Loucy (cell line): Measurements from ENCODE around the gene AKAP6.

Experiments
- H2AFZ ChIP-seq: fragments of 200-600 bp; sonication (generic); 2 replicates; pipeline ENCODE4 v1.6.0; 2016; ENCODE audit warnings: antibody characterized with exemption, mild to moderate bottlenecking, low read length, moderate library complexity
- H3F3A ChIP-seq: fragments of 200-600 bp; 2 replicates; pipeline ENCODE4 v1.6.0; 2016; ENCODE audit warnings: antibody characterized with exemption, low read depth, mild to moderate bottlenecking
- H3K27me3 ChIP-seq: fragments of 200-600 bp; sonication (generic); 2 replicates; pipeline ENCODE4 v1.6.1; 2014; ENCODE audit warnings: low read length, mild to moderate bottlenecking; ENCODE audit not compliant: insufficient read depth, poor library complexity, severe bottlenecking
- H3K36me3 ChIP-seq: fragments of 200-600 bp; sonication (generic); 2 replicates; pipeline ENCODE4 v1.6.1; 2016; ENCODE audit warnings: low read length; ENCODE audit not compliant: insufficient read depth
- H3K4me1 ChIP-seq: fragments of 200-600 bp; sonication (generic); 2 replicates; pipeline ENCODE4 v1.5.1; 2014; ENCODE audit warnings: low read length, mild to moderate bottlenecking; ENCODE audit not compliant: insufficient read depth, poor library complexity, severe bottlenecking
- H3K4me2 ChIP-seq: fragments of 200-600 bp; sonication (generic); 2 replicates; pipeline ENCODE4 v1.6.0; 2014; ENCODE audit warnings: antibody characterized with exemption, low read length, low read depth, mild to moderate bottlenecking; ENCODE audit not compliant: poor library complexity, severe bottlenecking
- H3K4me3 ChIP-seq: fragments of 200-600 bp; sonication (generic); 2 replicates; pipeline ENCODE4 v1.5.1; 2014; ENCODE audit warnings: low read length, mild to moderate bottlenecking, mixed read lengths; ENCODE audit not compliant: poor library complexity, severe bottlenecking
- H3K79me2 ChIP-seq: fragments of 200-600 bp; sonication (generic); 2 replicates; pipeline ENCODE4 v1.6.1; 2014; ENCODE audit warnings: low read length; ENCODE audit not compliant: insufficient read depth
- H3K9ac ChIP-seq: fragments of 200-600 bp; sonication (generic); 2 replicates; pipeline ENCODE4 v1.6.0; 2014; ENCODE audit warnings: mild to moderate bottlenecking, low read depth, low read length, moderate library complexity; ENCODE audit not compliant: poor library complexity, severe bottlenecking
- H3K9me2 ChIP-seq: fragments of 200-600 bp; sonication (generic); replicated peaks from 2 replicates; pipeline ENCODE4 v1.6.1; 2016; ENCODE audit warnings: low read depth, low read length, mixed read lengths
- H3K9me3 ChIP-seq: fragments of 200-600 bp; sonication (generic); 2 replicates; pipeline ENCODE4 v1.6.1; 2014; ENCODE audit warnings: mild to moderate bottlenecking, antibody characterized with exemption, low read length, low read depth; ENCODE audit not compliant: insufficient read depth
- H4K20me1 ChIP-seq: fragments of 200-600 bp; sonication (generic); 2 replicates; pipeline ENCODE4 v1.6.0; 2014; ENCODE audit warnings: antibody characterized with exemption, low read length, mild to moderate bottlenecking; ENCODE audit not compliant: insufficient read depth, poor library complexity, severe bottlenecking
- EZH2phosphoT487 ChIP-seq: fragments of 200-600 bp; IDR thresholded peaks from 2 replicates; pipeline ENCODE4 v1.6.1; 2018; ENCODE audit warnings: antibody characterized with exemption, mild to moderate bottlenecking, moderate library complexity, borderline replicate concordance
- TF ChIP-seq, protein P1 (sequence below): fragments of 200-600 bp; sonication (generic); conservative IDR thresholded peaks from 2 replicates; pipeline ENCODE4 v1.5.1; 2014; ENCODE audit warnings: mild to moderate bottlenecking, antibody characterized with exemption, low read length

Gene AKAP6

GRCh38 chr14:32354716-32355115 lies 25.6 kb downstream of the AKAP6 start:
- no peak overlapping the region for H2AFZ ChIP-seq
- H3F3A ChIP-seq: no peaks in the 10 kb centered on the region
- no peak overlapping the region for H3K4me3 ChIP-seq
- H3K9ac ChIP-seq: no peak overlapping the region
- no peak overlapping the region for H3K4me2 ChIP-seq
- no peaks in the 10 kb centered on the region for H3K4me1 ChIP-seq
- no peaks in the 10 kb centered on the region for H3K9me3 ChIP-seq
- no peaks in the 10 kb centered on the region for H3K27me3 ChIP-seq
- no peaks in the 10 kb centered on the region for H4K20me1 ChIP-seq
- no peak for TF ChIP-seq EZH2phosphoT487
- TF ChIP-seq, protein P1, sequence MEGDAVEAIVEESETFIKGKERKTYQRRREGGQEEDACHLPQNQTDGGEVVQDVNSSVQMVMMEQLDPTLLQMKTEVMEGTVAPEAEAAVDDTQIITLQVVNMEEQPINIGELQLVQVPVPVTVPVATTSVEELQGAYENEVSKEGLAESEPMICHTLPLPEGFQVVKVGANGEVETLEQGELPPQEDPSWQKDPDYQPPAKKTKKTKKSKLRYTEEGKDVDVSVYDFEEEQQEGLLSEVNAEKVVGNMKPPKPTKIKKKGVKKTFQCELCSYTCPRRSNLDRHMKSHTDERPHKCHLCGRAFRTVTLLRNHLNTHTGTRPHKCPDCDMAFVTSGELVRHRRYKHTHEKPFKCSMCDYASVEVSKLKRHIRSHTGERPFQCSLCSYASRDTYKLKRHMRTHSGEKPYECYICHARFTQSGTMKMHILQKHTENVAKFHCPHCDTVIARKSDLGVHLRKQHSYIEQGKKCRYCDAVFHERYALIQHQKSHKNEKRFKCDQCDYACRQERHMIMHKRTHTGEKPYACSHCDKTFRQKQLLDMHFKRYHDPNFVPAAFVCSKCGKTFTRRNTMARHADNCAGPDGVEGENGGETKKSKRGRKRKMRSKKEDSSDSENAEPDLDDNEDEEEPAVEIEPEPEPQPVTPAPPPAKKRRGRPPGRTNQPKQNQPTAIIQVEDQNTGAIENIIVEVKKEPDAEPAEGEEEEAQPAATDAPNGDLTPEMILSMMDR: no peak
- no peaks in the 10 kb centered on the region for H3K9me2 ChIP-seq
- H3K36me3 ChIP-seq: no peaks in the 10 kb centered on the region
- H3K79me2 ChIP-seq: no peaks in the 10 kb centered on the region

GRCh38 chr14:32358781-32359180 lies 29.7 kb downstream of the AKAP6 start:
- Histone ChIP-seq H2AFZ (no peak overlapping the region), H3K9ac (no peak overlapping the region), H3K4me3 (no peak overlapping the region), H3K27me3 (no peaks in the 10 kb centered on the region), H3K4me1 (no peaks in the 10 kb centered on the region), H3K36me3 (no peaks in the 10 kb centered on the region), H3F3A (no peaks in the 10 kb centered on the region), H4K20me1 (no peaks in the 10 kb centered on the region), H3K4me2 (no peak overlapping the region), H3K79me2 (no peaks in the 10 kb centered on the region), H3K9me3 (no peaks in the 10 kb centered on the region), H3K9me2 (no peaks in the 10 kb centered on the region)
- TF ChIP-seq, protein P1: no peak
- no peak for TF ChIP-seq EZH2phosphoT487

- TF ChIP-seq, protein P1: no peak
- no peak for TF ChIP-seq EZH2phosphoT487
- Histone ChIP-seq H3K4me2 (no peak overlapping the region), H3K27me3 (no peaks in the 10 kb centered on the region), H3K79me2 (no peaks in the 10 kb centered on the region), H3K9me3 (no peaks in the 10 kb centered on the region), H3F3A (no peaks in the 10 kb centered on the region), H3K36me3 (no peaks in the 10 kb centered on the region), H4K20me1 (no peaks in the 10 kb centered on the region), H3K9ac (no peak overlapping the region), H2AFZ (no peak overlapping the region), H3K4me3 (no peak overlapping the region), H3K9me2 (no peaks in the 10 kb centered on the region), H3K4me1 (peaks cover 17% of the 10 kb centered on the region)
Measured at GRCh38 chr14:32361674-32362073, 32.6 kb downstream of the AKAP6 start.
